Femur (tissue), 1 donor: ENCODE results near the gene ZBTB40.

Source experiments
- DNase-seq: peaks from one replicate; pipeline ENCODE4 v3.0.0-alpha.2; 2017

ZBTB40 gene

GRCh38 chr1:22566161-22566560 lies 114.5 kb downstream of the ZBTB40 start:
- DNase-seq, result no peak

- DNase-seq, result no peak
These were observed 115.5 kb downstream of the ZBTB40 start for GRCh38 chr1:22567197-22567596.

DNA sequence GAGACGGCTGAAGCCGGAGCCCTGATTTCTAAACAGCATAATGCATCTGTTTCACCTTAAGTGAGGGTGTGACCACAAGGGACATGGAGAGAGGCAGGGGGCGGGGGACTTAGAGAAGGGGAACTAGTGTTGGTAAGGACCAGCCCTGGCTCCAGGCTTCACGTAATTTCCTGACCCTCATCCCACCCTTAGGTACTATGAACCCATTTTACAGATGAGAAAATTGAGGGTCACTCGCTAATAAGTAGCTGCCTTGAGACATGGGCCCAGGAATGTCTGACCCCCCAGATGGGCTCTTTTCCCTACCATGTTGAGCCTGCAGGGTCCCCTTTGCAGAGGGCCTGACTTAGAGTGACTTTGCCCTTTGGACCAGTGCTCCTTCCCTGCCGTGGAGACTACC lies 116.3 kb downstream of the ZBTB40 start:
- DNase-seq, result no peak

DNA sequence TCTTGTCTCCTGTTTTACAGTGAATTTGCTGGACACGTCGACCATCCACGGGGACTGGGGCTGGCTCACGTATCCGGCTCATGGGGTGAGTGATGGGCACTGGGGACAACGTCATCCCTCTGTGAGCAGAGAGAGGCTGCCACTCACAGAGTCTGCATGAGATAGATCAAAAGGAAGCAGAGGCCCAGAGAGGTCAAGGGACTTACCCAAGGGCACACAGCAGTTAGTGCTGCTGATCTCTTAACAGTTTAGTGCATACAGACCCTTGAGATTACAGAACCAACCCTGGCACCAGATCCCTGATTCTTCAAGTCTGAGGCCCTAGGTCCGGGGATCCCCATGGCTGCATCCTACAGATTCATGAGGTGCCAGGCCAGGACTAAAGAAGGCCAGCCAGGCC lies 117.6 kb downstream of the ZBTB40 start:
- no peak for DNase-seq

GRCh38 chr1:22570140-22570909 lies 118.7 kb downstream of the ZBTB40 start:
- DNase-seq, result no peak

- peak; percentile 46 for DNase-seq
These were observed 121.2 kb downstream of the ZBTB40 start for GRCh38 chr1:22572818-22573217.

GRCh38 chr1:22573237-22573636 lies 121.6 kb downstream of the ZBTB40 start:
- no peak for DNase-seq

DNA sequence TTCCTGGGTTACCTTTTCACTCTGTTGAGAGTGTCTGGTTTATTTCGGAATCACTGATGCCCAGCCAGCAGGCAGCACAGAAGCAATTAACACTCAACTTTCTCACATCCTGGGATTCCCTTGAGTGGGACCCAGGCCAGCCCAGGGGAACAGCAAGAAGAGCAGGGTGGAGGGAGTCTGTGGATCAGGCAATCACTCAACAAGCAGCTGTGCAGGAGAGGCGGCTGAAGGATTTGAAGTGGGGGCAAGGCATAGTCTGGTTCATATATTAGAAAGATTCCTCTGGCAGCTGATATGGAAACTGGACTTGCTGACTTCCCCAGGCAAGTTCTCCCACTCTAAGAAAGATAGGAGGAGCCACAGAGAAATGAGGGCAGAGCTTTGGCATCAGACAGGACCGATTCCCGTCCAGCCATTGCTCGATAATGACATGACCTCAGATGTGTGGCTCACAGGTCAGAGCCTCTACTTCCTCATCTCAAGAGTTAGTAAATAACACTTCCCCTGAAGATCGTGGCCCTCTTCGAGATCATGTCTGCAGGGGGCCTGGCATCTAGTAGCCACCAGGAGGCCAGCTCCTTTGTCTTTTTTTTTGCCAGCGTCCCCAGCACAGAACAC lies 124.0 kb downstream of the ZBTB40 start:
- DNase-seq, result no peak

DNA sequence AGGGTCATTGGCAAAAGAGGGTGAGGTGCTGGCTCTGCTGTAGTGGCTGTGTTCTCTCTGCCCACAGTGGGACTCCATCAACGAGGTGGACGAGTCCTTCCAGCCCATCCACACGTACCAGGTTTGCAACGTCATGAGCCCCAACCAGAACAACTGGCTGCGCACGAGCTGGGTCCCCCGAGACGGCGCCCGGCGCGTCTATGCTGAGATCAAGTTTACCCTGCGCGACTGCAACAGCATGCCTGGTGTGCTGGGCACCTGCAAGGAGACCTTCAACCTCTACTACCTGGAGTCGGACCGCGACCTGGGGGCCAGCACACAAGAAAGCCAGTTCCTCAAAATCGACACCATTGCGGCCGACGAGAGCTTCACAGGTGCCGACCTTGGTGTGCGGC lies 124.5 kb downstream of the ZBTB40 start:
- no peak for DNase-seq

DNA sequence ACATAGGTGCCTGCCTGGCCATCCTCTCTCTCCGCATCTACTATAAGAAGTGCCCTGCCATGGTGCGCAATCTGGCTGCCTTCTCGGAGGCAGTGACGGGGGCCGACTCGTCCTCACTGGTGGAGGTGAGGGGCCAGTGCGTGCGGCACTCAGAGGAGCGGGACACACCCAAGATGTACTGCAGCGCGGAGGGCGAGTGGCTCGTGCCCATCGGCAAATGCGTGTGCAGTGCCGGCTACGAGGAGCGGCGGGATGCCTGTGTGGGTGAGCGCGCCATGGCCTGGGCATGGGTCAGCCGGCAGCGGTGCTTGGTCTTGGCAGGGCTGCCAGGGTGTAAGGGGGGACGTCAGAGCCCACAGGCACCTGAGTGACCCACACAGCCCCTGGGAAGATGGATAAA lies 125.0 kb downstream of the ZBTB40 start:
- no peak for DNase-seq

- no peak for DNase-seq
These were observed 127.2 kb downstream of the ZBTB40 start for GRCh38 chr1:22578732-22579361.

DNA sequence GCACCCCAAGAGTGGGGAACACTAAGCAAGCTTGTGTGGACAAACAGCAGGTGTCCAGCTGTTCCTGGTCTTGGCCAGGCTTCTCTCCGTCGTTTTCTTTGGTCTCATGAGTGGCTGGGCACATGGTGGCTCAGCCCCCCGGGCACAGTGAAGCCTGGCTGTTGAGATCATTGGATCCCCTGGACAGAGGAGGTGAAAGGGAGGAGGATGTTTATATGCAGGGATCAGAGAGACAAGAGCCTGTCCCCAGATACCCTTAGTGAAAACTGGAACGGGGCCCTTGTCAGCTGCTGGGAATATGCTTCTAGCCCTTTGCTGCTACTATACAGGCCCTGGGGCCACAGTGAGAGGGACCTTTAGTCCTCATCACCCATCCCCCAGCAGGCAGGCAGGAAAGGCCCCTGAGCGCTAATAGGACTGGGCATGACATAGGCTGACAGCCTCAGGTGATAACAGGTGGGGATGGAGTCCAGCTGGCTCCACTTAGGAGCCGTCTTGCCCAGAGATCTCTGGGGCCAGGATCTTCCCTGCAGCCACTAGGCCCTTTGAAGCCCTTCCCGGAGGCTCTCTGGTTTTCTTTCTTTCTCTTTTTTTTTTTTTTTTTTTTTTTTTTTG lies 128.0 kb downstream of the ZBTB40 start:
- no peak for DNase-seq
